GM12878 (cell line): ENCODE data around the gene SNX7. TPM values are rescaled to one million over a fixed set of nuclear protein-coding genes. Genes with fewer than 3 reads are reported as not detected.

Source experiments
- ATAC-seq: fragments of 200-7000 bp; cut with Tn5 transposase; 3 replicates; pipeline ENCODE4 v1.9.1; 2020; ENCODE audit warnings: mild to moderate bottlenecking, moderate library complexity
- BruUV-seq: library from RNA; stranded (reverse); fragments of 400-500 nt; replicated peaks from 2 replicates; lab custom pipeline; 2021; lab: Mats Ljungman, UMichigan
- CTCF ChIA-PET: fragments of 300-600 bp; sonication (Branson Sonifier 250); formaldehyde crosslinking; extraction: SDS; loops from one replicate; lab custom pipeline; 2021; ENCODE audit warnings: inconsistent platforms; lab: Yijun Ruan, JAX
- POLR2A ChIA-PET: fragments of 350-600 bp; formaldehyde crosslinking; extraction: SDS; loops from one replicate; lab custom pipeline; 2021; ENCODE audit warnings: inconsistent platforms; lab: Charles Lee
- RAD21 ChIA-PET: fragments of 300-600 bp; sonication (Branson Sonifier 250); formaldehyde crosslinking; loops from one replicate; lab custom pipeline; 2023; ENCODE audit warnings: antibody characterized with exemption; ENCODE audit not compliant: unreplicated experiment; lab: Charles Lee
- SMC1A ChIA-PET: fragments of 300-600 bp; sonication (Branson Sonifier 250); formaldehyde crosslinking; loops from one replicate; lab custom pipeline; 2023; ENCODE audit not compliant: unreplicated experiment, uncharacterized antibody; lab: Charles Lee
- DNase-seq: peaks from one replicate; pipeline ENCODE4 v3.0.0-alpha.2; 2011; ENCODE audit warnings: low read depth, low spot score
- FAIRE-seq: peaks from 3 replicates; lab custom pipeline; 2011; peaks lifted over from hg19 to GRCh38; lab: Jason Lieb, UNC
- H2AFZ ChIP-seq: 2 replicates; pipeline ENCODE4 v1.6.0; 2011; ENCODE audit warnings: low read depth, low read length, control low read depth; ENCODE audit not compliant: control insufficient read depth
- H3K27ac ChIP-seq: 2 replicates; pipeline ENCODE4 v1.5.1; 2011; ENCODE audit warnings: control low read depth; ENCODE audit not compliant: control insufficient read depth, insufficient read depth
- H3K27me3 ChIP-seq, 2 experiments: replicated peaks in 1 of 2; 2 replicates each; pipeline versions ENCODE4 v1.6.0 to v1.6.1; 2011; ENCODE audit warnings: low read length in 1 of 2; ENCODE audit not compliant: control insufficient read depth in 2 of 2, insufficient read depth in 2 of 2
- H3K36me3 ChIP-seq, 2 experiments: 2 replicates each; pipeline ENCODE4 v1.5.1; 2011; ENCODE audit warnings: low read length in 1 of 2; ENCODE audit not compliant: control insufficient read depth in 2 of 2, insufficient read depth in 2 of 2
- H3K4me1 ChIP-seq: 2 replicates; pipeline ENCODE4 v1.6.1; 2011; ENCODE audit warnings: mild to moderate bottlenecking, low read length, moderate library complexity, mixed read lengths; ENCODE audit not compliant: control insufficient read depth, insufficient read depth
- H3K4me2 ChIP-seq: 2 replicates; pipeline ENCODE4 v1.6.0; 2011; ENCODE audit warnings: control low read depth; ENCODE audit not compliant: control insufficient read depth, insufficient read depth
- H3K4me3 ChIP-seq: fragments of 200-600 bp; sonication (generic); 2 replicates; pipeline ENCODE4 v1.5.1; 2016
- H3K79me2 ChIP-seq: 2 replicates; pipeline ENCODE4 v1.6.0; 2011; ENCODE audit warnings: low read length; ENCODE audit not compliant: control insufficient read depth, insufficient read depth
- H3K9ac ChIP-seq: 2 replicates; pipeline ENCODE4 v1.8.0; 2011; ENCODE audit warnings: low read length, control low read depth, mixed read lengths; ENCODE audit not compliant: control insufficient read depth, insufficient read depth
- H3K9me3 ChIP-seq: replicated peaks from 3 replicates; pipeline ENCODE4 v1.5.1; 2011; ENCODE audit warnings: mild to moderate bottlenecking, low read length; ENCODE audit not compliant: control insufficient read depth, insufficient read depth
- H4K20me1 ChIP-seq: 2 replicates; pipeline ENCODE4 v1.6.0; 2011; ENCODE audit not compliant: control insufficient read depth, insufficient read depth
- CHD4 ChIP-seq: fragments of 200-600 bp; sonication (generic); IDR thresholded peaks from 2 replicates; pipeline ENCODE4 v1.6.1; 2016; ENCODE audit warnings: mild to moderate bottlenecking
- EED ChIP-seq: sonication (generic); IDR thresholded peaks from 2 replicates; pipeline ENCODE4 v1.6.1; 2016; ENCODE audit warnings: antibody characterized with exemption, low read depth
- EGR1 ChIP-seq, 2 experiments: IDR thresholded peaks; 1 replicate in 1 of 2; 2 replicates in 1 of 2; pipeline ENCODE4 v1.6.1; 2011 to 2012; ENCODE audit warnings: low read depth in 2 of 2, low read length in 2 of 2, borderline replicate concordance in 1 of 2, mild to moderate bottlenecking in 1 of 2, moderate library complexity in 1 of 2
- ELK1 ChIP-seq: IDR thresholded peaks from 2 replicates; pipeline ENCODE4 v1.6.1; 2012; ENCODE audit warnings: low read depth, low read length, improper control_type of control experiment
- ETV6 ChIP-seq, 2 experiments: fragments of 450-650 bp in 1 of 2; IDR thresholded peaks in 1 of 2; conservative IDR thresholded peaks in 1 of 2; 2 replicates each; pipeline ENCODE4 v1.6.1; 2014; ENCODE audit warnings: antibody characterized with exemption in 1 of 2, borderline replicate concordance in 1 of 2, low read depth in 1 of 2, mild to moderate bottlenecking in 1 of 2, moderate library complexity in 1 of 2
- HDAC6 ChIP-seq: fragments of 200-600 bp; sonication (generic); IDR thresholded peaks from one replicate; pipeline ENCODE4 v1.8.0; 2017; ENCODE audit warnings: antibody characterized with exemption; ENCODE audit not compliant: unreplicated experiment
- NFYA ChIP-seq: IDR thresholded peaks from 2 replicates; pipeline ENCODE4 v1.6.1; 2011; ENCODE audit warnings: low read depth, mild to moderate bottlenecking, low read length, improper control_type of control experiment, borderline replicate concordance
- SMAD5 ChIP-seq: IDR thresholded peaks from 2 replicates; pipeline ENCODE4 v1.6.1; 2016; ENCODE audit warnings: antibody characterized with exemption, low read depth
- TARDBP ChIP-seq: IDR thresholded peaks from 2 replicates; pipeline ENCODE4 v1.6.1; 2016; ENCODE audit warnings: borderline replicate concordance
- TCF3 ChIP-seq: IDR thresholded peaks from 2 replicates; pipeline ENCODE4 v1.6.1; 2012; ENCODE audit warnings: low read depth, mild to moderate bottlenecking, low read length, borderline replicate concordance; ENCODE audit not compliant: insufficient read depth
- TCF7 ChIP-seq: IDR thresholded peaks from 2 replicates; pipeline ENCODE4 v1.6.1; 2014; ENCODE audit warnings: antibody characterized with exemption, borderline replicate concordance
- WGBS: methylation state at CpG from one replicate; pipeline ENCODE4 v1.1.6; 2016; ENCODE audit warnings: low lambda C conversion rate; ENCODE audit not compliant: insufficient replicate concordance, insufficient coverage; ENCODE audit errors: missing lambda C conversion rate; 5-methylcytosine and 5-hydroxymethylcytosine counted together
- in situ Hi-C: fragments of 300-500 bp; cut with MboI; formaldehyde crosslinking; loops from 9 replicates; pipeline ENCODE4 v1.14.3; 2018; ENCODE audit warnings: mixed read lengths
- intact Hi-C: fragments of 100-400 bp; cut with micrococcal nuclease; formaldehyde crosslinking; loops from one replicate; pipeline ENCODE4 v1.14.2; 2022; ENCODE audit not compliant: unreplicated experiment
- polyA plus RNA-seq, 11 experiments: library from polyadenylated mRNA; depleted of rRNA in 4 of 11; unstranded in 6 of 11; stranded (reverse) in 5 of 11; fragments of >200 nt; fragmentation: Nextera tagmentation in 4 of 11; fragmentation: Illumina TruSeq in 1 of 11; extraction: Ambion mirVana in 4 of 11; extraction: Trizol in 1 of 11; gene quantifications; 1 replicate in 1 of 11; 2 replicates in 10 of 11; pipeline versions ENCODE4 v1.2.1 to v1.2.3, GENCODE V29; 2011 to 2016; ENCODE audit warnings: inconsistent platforms in 2 of 11, missing spikeins in 2 of 11, low read depth in 1 of 11
- total RNA-seq, 4 experiments: library from RNA; depleted of rRNA in 3 of 4; stranded (reverse); fragments of >200 nt in 3 of 4; fragmentation: Illumina TruSeq in 1 of 4; extraction: Trizol in 1 of 4; gene quantifications; 2 replicates each; pipeline versions ENCODE4 v1.2.1 to v1.2.3, GENCODE V29; 2013 to 2021
- TF ChIP-seq, protein P1 (sequence below): IDR thresholded peaks from 2 replicates; pipeline ENCODE4 v1.6.1; 2011; ENCODE audit warnings: mild to moderate bottlenecking, low read depth, low read length, moderate library complexity; ENCODE audit not compliant: insufficient replicate concordance
- TF ChIP-seq, protein P2 (sequence below), 3 experiments: IDR thresholded peaks in 2 of 3; conservative IDR thresholded peaks in 1 of 3; 2 replicates each; pipeline ENCODE4 v1.5.1; 2011; ENCODE audit warnings: low read depth in 3 of 3, low read length in 3 of 3, mild to moderate bottlenecking in 3 of 3, control low read depth in 2 of 3, moderate library complexity in 2 of 3, inconsistent platforms in 1 of 3, mixed read lengths in 1 of 3; ENCODE audit not compliant: control insufficient read depth in 2 of 3, insufficient read depth in 1 of 3; ENCODE audit errors: extremely low read depth in 1 of 3

SNX7 gene
- total and polyA plus RNA-seq, 10 of the 15 experiments (the other 5 are each of a cell fraction or from before 2014, with no cell fraction given): 0.23 to 0.82 (median 0.34) TPM

GRCh38 chr1:98637316-98637715 lies 24.2 kb upstream of the SNX7 start:
- H3K27me3 ChIP-seq: no peaks in the 10 kb centered on the region
- no peak overlapping the region for H2AFZ ChIP-seq
- no peaks in the 10 kb centered on the region for H3K4me1 ChIP-seq
- CTCF ChIA-PET: no interaction called here
- no peaks in the 10 kb centered on the region for H3K79me2 ChIP-seq
- BruUV-seq: no TSS peak
- no peak overlapping the region for H3K4me2 ChIP-seq
- H3K9ac ChIP-seq: no peak overlapping the region
- H3K4me3 ChIP-seq: no peak overlapping the region
- no peaks in the 10 kb centered on the region for H3K36me3 ChIP-seq
- ATAC-seq: no peak
- intact Hi-C loops: no loop called here
- RAD21 ChIA-PET: no interaction called here
- no peak for DNase-seq
- H3K9me3 ChIP-seq: no peaks in the 10 kb centered on the region
- no peaks in the 10 kb centered on the region for H4K20me1 ChIP-seq
- WGBS: 4% methylated on average over 2 of the region's 2 CpGs
- H3K27ac ChIP-seq: no peak overlapping the region
- SMC1A ChIA-PET: interaction anchor here (1.0 kb wide), 1 partner anchor 156 kb away, joined by 3 read pairs; no protein-coding TSS in a partner anchor
- TF ChIP-seq ELK1: no peak
- TF ChIP-seq TARDBP: no peak
- TF ChIP-seq HDAC6: no peak
- no peak for TF ChIP-seq ETV6 (conservative IDR thresholded peaks at IDR 0.05 in 1 of 2, IDR thresholded peaks at IDR 0.05 in 1 of 2; ENCODE audit: borderline replicate concordance in 1 of 2, low read depth in 1 of 2)
- no peak for TF ChIP-seq EED
- TF ChIP-seq TCF7: no peak
- no peak for TF ChIP-seq EGR1 (IDR thresholded peaks at IDR 0.05; ENCODE audit: borderline replicate concordance in 1 of 2, low read depth in 2 of 2, low read length in 2 of 2)
- TF ChIP-seq, protein P1, sequence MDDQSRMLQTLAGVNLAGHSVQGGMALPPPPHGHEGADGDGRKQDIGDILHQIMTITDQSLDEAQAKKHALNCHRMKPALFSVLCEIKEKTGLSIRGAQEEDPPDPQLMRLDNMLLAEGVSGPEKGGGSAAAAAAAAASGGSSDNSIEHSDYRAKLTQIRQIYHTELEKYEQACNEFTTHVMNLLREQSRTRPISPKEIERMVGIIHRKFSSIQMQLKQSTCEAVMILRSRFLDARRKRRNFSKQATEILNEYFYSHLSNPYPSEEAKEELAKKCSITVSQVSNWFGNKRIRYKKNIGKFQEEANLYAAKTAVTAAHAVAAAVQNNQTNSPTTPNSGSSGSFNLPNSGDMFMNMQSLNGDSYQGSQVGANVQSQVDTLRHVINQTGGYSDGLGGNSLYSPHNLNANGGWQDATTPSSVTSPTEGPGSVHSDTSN: no peak
- no peak for TF ChIP-seq SMAD5
- no peak for TF ChIP-seq CHD4
- TF ChIP-seq, protein P2, sequence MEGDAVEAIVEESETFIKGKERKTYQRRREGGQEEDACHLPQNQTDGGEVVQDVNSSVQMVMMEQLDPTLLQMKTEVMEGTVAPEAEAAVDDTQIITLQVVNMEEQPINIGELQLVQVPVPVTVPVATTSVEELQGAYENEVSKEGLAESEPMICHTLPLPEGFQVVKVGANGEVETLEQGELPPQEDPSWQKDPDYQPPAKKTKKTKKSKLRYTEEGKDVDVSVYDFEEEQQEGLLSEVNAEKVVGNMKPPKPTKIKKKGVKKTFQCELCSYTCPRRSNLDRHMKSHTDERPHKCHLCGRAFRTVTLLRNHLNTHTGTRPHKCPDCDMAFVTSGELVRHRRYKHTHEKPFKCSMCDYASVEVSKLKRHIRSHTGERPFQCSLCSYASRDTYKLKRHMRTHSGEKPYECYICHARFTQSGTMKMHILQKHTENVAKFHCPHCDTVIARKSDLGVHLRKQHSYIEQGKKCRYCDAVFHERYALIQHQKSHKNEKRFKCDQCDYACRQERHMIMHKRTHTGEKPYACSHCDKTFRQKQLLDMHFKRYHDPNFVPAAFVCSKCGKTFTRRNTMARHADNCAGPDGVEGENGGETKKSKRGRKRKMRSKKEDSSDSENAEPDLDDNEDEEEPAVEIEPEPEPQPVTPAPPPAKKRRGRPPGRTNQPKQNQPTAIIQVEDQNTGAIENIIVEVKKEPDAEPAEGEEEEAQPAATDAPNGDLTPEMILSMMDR (IDR thresholded peaks at IDR 0.05 in 2 of 3, conservative IDR thresholded peaks at IDR 0.05 in 1 of 3; ENCODE audit: control insufficient read depth in 2 of 3, extremely low read depth in 1 of 3, insufficient read depth in 1 of 3, low read depth in 3 of 3, low read length in 3 of 3): no peak
- no peak for TF ChIP-seq TCF3
- TF ChIP-seq NFYA: no peak
- no peak for FAIRE-seq
- in situ Hi-C loops: no loop called here
- POLR2A ChIA-PET: no interaction called here
